Thoracic aorta (tissue), 2 donors: Measurements from ENCODE around the gene HBA2. TPM values are rescaled to one million over a fixed set of nuclear protein-coding genes. Genes with fewer than 3 reads are reported as not detected.

Experiments
- ATAC-seq: fragments of 150-250 bp; one replicate; pipeline ENCODE4 v1.8.0; 2017; ENCODE audit warnings: low read depth; ENCODE audit not compliant: insufficient number of reproducible peaks, low FRiP score
- DNase-seq: peaks from one replicate; pipeline ENCODE4 v3.0.0-alpha.2; 2020; ENCODE audit warnings: low spot score
- H3K27ac ChIP-seq, 2 donors: fragments of 200-600 bp; sonication (generic); 1 replicate in 1 of 2; 2 replicates in 1 of 2; pipeline ENCODE4 v1.5.1; 2016; ENCODE audit warnings: mild to moderate bottlenecking in 2 of 2, moderate library complexity in 2 of 2
- H3K27me3 ChIP-seq: fragments of 200-600 bp; sonication (generic); replicated peaks from 2 replicates; pipeline ENCODE4 v1.6.0; 2016; ENCODE audit warnings: mild to moderate bottlenecking; ENCODE audit not compliant: insufficient read depth
- H3K36me3 ChIP-seq: fragments of 200-600 bp; sonication (generic); one replicate; pipeline ENCODE4 v1.5.1; 2016
- H3K4me1 ChIP-seq, 2 donors: fragments of 200-600 bp; sonication (generic); 1 replicate in 1 of 2; 2 replicates in 1 of 2; pipeline versions ENCODE4 v1.5.1 to v1.6.0; 2016; ENCODE audit warnings: low read depth in 2 of 2, mild to moderate bottlenecking in 1 of 2; ENCODE audit not compliant: control insufficient read depth in 1 of 2
- H3K4me3 ChIP-seq: fragments of 200-600 bp; sonication (generic); 2 replicates; pipeline ENCODE4 v1.5.1; 2016; ENCODE audit warnings: mild to moderate bottlenecking
- H3K9me3 ChIP-seq: fragments of 200-600 bp; sonication (generic); 2 replicates; pipeline ENCODE4 v1.5.1; 2016
- total RNA-seq, 2 donors: library from RNA; depleted of rRNA; stranded (reverse); fragments of >200 nt; gene quantifications; one replicate each; pipeline versions ENCODE4 v1.1.0 to v1.2.3, GENCODE V29; 2016
- TF ChIP-seq, protein P1 (sequence below): fragments of 200-600 bp; sonication (generic); IDR thresholded peaks from one replicate; pipeline ENCODE4 v1.5.1; 2019; ENCODE audit warnings: antibody characterized with exemption

The HBA2 gene
- total RNA-seq, 2 donors from 2014 or later: 47.9 to 433 TPM

DNA sequence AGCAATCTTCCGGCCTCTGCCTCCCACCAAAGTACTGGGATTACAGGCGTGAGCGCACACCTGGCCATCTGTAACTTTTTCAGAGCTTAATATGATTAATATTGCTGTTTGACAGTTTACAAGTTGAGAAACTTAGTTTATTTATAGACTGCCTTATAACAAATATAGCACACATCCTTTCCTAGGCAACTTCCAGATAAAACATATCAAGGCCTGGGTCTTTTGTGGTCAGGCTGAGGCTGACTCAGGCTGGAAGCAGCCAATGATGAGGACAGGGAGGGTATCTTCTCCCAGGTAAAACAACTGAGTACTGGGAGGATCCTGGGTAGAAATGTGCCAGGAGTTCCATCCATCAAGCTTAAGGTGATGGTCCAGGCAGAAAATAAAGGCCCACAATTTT, 40.3 kb downstream of the HBA2 start:
- H3K4me1 ChIP-seq: no peaks in the 10 kb centered on the region
- TF ChIP-seq, protein P1, sequence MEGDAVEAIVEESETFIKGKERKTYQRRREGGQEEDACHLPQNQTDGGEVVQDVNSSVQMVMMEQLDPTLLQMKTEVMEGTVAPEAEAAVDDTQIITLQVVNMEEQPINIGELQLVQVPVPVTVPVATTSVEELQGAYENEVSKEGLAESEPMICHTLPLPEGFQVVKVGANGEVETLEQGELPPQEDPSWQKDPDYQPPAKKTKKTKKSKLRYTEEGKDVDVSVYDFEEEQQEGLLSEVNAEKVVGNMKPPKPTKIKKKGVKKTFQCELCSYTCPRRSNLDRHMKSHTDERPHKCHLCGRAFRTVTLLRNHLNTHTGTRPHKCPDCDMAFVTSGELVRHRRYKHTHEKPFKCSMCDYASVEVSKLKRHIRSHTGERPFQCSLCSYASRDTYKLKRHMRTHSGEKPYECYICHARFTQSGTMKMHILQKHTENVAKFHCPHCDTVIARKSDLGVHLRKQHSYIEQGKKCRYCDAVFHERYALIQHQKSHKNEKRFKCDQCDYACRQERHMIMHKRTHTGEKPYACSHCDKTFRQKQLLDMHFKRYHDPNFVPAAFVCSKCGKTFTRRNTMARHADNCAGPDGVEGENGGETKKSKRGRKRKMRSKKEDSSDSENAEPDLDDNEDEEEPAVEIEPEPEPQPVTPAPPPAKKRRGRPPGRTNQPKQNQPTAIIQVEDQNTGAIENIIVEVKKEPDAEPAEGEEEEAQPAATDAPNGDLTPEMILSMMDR: no peak
- H3K36me3 ChIP-seq: peaks cover 66% of the 10 kb centered on the region
- ATAC-seq (no peak), DNase-seq (no peak)
- H3K27ac ChIP-seq: no peak overlapping the region
- no peaks in the 10 kb centered on the region for H3K9me3 ChIP-seq
- H3K27me3 ChIP-seq: no peaks in the 10 kb centered on the region
- H3K4me3 ChIP-seq: no peak overlapping the region

- H3K4me1 ChIP-seq: no peaks in the 10 kb centered on the region
- no peak overlapping the region for H3K4me3 ChIP-seq
- no peak overlapping the region for H3K27ac ChIP-seq
- no peak for DNase-seq
- H3K27me3 ChIP-seq: no peaks in the 10 kb centered on the region
- TF ChIP-seq, protein P1: no peak
- no peaks in the 10 kb centered on the region for H3K9me3 ChIP-seq
- peaks cover 64% of the 10 kb centered on the region for H3K36me3 ChIP-seq
- no peak for ATAC-seq
These were observed 47.3 kb downstream of the HBA2 start for GRCh38 chr16:220021-220420.

Other genes starting within 250 kb of the HBA2 start
- gene POLR3K, start 119.3 kb upstream of the HBA2 start, total RNA-seq: 1 to 10 TPM in 1 of 2 donors, not detected in 1; 1.4 TPM
- gene SNRNP25, start 119.0 kb upstream of the HBA2 start, total RNA-seq: 10 to 100 TPM in 1 of 2 donors, 1 to 10 TPM in 1; 6.1 to 16.4 TPM
- gene RHBDF1, start 100.2 kb upstream of the HBA2 start, total RNA-seq: 100 to 1,000 TPM; 109 to 138 TPM
- 100 to 1,000 TPM in 1 of 2 donors, 10 to 100 TPM in 1; 93.1 to 202 TPM for gene MPG, start 94.7 kb upstream of the HBA2 start, total RNA-seq
- 10 to 100 TPM; 22.0 to 35.7 TPM for gene NPRL3, start 34.2 kb upstream of the HBA2 start, total RNA-seq
- gene HBZ, start 20.2 kb upstream of the HBA2 start, total RNA-seq: not detected
- gene HBM, start 6.9 kb upstream of the HBA2 start, total RNA-seq: not detected
- gene HBA1, start 3.8 kb downstream of the HBA2 start, total RNA-seq: 100 to 1,000 TPM in 1 of 2 donors, not detected in 1; 174 TPM
- gene HBQ1, start 7.6 kb downstream of the HBA2 start, total RNA-seq: not detected
- 100 to 1,000 TPM; 101 to 171 TPM for gene LUC7L, start 56.6 kb downstream of the HBA2 start, total RNA-seq
- gene FAM234A, start 61.9 kb downstream of the HBA2 start, total RNA-seq: 100 to 1,000 TPM in 1 of 2 donors, 10 to 100 TPM in 1; 51.7 to 141 TPM
- gene RGS11, start 103.1 kb downstream of the HBA2 start, total RNA-seq: 10 to 100 TPM; 16.8 to 19.4 TPM
- not detected for gene ARHGDIG, start 107.7 kb downstream of the HBA2 start, total RNA-seq
- 1 to 10 TPM in 1 of 2 donors, under 1 TPM in 1; 0.81 to 3.2 TPM for gene PDIA2, start 110.3 kb downstream of the HBA2 start, total RNA-seq
- 10 to 100 TPM; 20.0 to 27.2 TPM for gene AXIN1, start 179.8 kb downstream of the HBA2 start, total RNA-seq
- 10 to 100 TPM; 33.2 to 59.2 TPM for gene MRPL28, start 197.7 kb downstream of the HBA2 start, total RNA-seq
- 10 to 100 TPM; 38.7 to 55.4 TPM for gene PGAP6, start 209.1 kb downstream of the HBA2 start, total RNA-seq
- gene NME4, start 224.3 kb downstream of the HBA2 start, total RNA-seq: 10 to 100 TPM; 68.7 to 91.2 TPM
- 10 to 100 TPM; 24.1 to 25.6 TPM for gene DECR2, start 229.0 kb downstream of the HBA2 start, total RNA-seq